ENCODE data around the gene TCF7L1.
"Not testable (repeated sequence)": the region's sequence is repeated elsewhere in the genome, so short reads cannot be mapped to it uniquely, and the experiment has no call there.

The TCF7L1 gene, protein sequence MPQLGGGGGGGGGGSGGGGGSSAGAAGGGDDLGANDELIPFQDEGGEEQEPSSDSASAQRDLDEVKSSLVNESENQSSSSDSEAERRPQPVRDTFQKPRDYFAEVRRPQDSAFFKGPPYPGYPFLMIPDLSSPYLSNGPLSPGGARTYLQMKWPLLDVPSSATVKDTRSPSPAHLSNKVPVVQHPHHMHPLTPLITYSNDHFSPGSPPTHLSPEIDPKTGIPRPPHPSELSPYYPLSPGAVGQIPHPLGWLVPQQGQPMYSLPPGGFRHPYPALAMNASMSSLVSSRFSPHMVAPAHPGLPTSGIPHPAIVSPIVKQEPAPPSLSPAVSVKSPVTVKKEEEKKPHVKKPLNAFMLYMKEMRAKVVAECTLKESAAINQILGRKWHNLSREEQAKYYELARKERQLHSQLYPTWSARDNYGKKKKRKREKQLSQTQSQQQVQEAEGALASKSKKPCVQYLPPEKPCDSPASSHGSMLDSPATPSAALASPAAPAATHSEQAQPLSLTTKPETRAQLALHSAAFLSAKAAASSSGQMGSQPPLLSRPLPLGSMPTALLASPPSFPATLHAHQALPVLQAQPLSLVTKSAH

DNA sequence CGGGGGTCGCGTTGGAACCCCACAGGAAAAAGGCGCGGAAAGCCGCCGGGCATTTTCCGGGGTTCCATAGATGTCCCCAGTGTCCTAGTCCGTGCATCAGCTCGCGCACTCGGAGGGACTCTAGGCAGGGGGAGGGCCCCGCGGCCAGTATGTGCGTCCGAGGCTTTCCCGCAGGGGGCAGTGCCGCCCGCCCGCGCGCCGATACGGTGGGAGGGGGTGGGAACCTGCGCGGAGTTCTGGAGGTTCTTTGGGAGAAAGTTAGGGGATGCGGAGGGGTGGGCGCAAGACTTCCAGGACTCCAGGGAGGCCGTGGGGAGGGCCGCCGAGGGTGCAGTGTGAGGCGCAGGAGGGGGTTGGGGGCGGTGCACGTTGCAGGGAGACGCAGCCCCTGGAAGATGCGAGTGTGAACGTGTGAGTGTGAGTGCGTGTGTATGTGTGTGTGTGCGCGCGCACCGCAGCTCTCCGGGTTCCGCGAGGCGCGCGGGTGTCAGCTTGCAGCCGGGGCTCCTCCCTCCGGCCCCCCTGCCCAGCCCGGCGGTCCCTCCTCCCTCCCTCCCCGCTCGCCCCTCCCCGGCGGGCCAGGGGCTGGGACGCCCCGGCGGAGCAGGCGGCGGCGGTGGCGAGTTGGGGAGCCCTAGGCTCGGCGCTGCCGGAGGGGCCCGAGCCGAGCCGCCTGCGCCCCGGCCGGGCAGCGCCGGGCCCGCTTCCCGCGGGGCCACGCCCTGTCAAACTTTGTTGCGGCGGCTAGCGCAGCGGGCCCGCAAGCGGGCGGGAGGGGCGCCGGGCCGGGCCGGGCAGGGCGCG, at the start of gene TCF7L1:
Gene TCF7L1, plus strand, starts transcription at position 559 of the 804 bp plus-strand sequence. CDS start 293 bp downstream, outside the sequence.
- peak in 1 of 2 donors; percentile 42 for DNase-seq (ENCODE audit: low read depth in 2 of 2)

DNA sequence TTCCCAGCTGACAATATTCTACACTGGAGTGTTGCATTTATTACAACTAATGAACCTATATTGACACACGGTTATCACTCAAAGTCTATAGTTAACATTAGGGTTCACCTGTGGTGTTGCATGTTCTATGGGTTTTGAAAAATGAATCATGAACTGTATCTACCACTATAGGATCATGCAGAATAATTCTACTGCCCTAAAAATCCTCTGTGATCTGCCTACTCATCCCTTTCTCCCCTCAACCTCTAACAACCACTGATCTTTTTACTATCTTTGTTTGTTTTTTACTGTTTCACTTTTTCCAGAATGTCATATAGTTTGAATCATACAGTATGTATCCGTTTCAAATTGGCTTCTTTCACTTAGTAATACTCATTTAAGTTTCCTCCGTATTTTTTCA, 47.6 kb upstream of the TCF7L1 start:
- no peak for DNase-seq (ENCODE audit: low read depth in 2 of 2)

DNA sequence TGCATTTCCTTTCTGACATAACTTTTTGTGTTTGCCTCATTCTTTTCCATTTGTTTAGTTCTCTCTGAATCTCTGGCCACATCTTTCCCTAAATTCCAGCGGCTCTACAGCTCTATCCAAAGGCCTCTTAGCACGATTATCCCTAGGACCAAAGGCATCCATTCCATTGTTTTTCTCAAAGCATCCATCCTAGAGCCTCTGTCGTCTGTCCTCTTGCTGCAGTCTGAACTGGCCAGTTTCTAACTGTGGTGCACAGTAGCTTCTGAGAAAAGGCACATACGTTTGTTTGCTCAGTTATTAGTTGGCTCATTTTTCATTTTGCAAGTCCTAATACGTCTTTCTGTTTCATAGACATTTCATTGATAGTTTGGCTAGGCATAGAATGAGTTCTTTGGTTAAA, 45.7 kb upstream of the TCF7L1 start:
- DNase-seq (ENCODE audit: low read depth in 2 of 2), result no peak

DNA sequence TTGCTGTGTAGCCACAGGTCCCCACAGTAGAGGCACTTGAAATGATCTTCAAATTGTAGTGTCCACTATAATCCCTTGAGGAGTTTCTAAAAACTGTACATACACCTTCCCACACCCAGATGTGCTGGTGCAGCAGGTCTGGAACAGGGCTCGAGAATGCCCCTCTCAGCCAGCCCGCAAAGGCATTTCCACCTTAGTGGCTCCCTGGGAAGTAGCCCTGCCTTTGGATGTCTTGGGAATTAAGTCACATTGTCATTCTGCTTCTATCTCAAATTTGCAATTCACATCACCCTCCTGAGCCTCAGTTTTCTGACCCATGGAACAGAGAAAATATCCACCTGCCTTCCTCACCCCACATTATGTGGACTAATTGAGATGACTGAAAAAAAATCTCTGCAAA, 44.3 kb upstream of the TCF7L1 start:
- DNase-seq (ENCODE audit: low read depth in 2 of 2), result no peak

DNA sequence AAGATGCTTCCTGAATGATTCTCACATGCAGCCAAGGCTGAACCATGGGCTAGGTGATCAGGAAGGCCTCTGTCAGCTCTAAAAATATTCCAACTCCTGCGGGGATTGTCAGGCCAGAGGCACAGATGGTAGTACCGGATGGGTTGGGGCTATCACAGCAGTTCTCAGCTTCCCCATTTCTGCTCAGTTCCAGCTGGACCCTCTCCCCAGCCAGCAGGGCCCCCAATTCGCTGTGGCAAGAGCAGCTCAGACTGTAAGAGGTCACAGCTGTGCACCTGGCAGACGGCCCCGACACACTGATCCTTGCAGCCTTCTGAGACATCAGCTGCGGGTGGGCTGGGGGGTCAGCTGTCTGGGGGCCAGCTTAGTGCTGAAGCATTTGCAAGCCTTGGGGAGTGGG, 43.6 kb upstream of the TCF7L1 start:
- no peak for DNase-seq (ENCODE audit: low read depth in 2 of 2)

DNA sequence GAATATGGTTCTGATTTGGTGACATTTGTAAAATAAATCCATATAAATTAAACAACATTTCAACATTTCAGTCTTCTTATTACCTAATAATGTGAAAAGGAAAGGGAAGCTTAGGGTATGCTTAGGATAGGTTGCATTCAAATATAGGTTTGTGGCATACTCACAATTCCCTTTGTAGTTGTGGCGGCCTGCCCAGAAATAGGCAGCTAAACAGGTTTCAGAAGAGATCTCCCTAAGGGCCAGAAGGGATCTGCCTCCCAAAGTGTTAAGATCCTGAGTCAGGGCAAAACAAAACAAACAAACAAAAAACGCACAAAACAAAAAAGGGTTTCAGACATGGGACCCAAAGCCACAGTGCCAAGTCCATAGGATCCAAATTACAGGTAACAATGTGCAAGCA, 41.4 kb upstream of the TCF7L1 start:
- DNase-seq (ENCODE audit: low read depth in 2 of 2), result no peak

DNA sequence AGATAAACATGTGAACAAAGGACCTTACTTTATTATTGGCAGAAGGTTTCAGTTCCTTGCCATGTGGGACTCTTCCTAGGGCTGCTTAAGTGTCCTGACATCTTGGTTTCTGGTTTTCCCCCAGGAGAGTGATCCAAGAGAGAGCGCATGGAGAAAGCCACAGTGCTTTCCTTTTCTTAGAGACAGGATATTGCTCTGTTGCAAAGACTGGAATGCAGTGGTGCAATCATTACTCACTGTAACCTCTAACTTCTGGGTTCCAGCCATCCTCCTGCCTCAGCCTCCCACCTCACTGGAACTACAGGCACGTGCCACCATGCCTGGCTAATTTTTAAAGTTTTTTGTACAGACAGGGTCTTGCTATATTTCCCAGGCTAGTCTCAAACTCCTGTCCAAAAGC, 38.1 kb upstream of the TCF7L1 start:
- DNase-seq (ENCODE audit: low read depth in 2 of 2), result no peak

DNA sequence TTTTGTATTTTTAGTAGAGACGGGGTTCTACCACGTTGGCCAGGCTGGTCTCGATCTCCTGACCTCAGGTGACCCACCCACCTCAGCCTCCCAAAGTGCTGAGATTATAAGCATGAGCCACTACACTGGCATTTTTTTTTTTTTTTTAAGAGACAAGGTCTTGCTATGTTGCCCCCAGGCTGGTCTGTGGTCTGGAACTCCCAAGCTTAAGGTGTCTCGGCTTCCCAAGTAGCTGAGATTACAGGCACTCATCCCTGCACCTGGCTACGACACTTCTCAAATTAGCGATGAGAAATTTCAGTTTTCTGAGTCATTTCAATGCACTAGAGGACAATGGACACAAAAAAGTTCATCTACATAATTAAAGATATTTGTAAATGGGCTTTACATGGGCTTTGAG, 36.6 kb upstream of the TCF7L1 start:
- no peak for DNase-seq (ENCODE audit: low read depth in 2 of 2)

DNA sequence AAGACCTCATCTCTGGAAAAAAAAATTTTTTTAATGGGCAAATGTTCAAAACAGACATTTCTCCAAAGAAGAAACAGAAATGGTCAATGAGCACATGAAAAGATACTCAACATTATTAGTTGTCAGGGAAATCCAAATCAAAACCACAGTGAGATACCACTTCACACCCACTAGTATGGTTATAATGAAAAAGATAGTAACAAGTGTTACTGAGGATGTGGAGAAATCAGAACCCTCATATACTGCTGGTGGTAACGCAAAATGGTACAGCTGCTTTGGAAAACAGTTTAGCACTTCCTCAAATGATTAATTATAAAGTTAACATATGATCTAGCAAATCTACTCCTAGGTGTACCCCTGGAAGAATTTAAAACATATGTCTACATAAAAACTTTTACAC, 29.0 kb upstream of the TCF7L1 start:
- DNase-seq (ENCODE audit: low read depth in 2 of 2), result no peak

DNA sequence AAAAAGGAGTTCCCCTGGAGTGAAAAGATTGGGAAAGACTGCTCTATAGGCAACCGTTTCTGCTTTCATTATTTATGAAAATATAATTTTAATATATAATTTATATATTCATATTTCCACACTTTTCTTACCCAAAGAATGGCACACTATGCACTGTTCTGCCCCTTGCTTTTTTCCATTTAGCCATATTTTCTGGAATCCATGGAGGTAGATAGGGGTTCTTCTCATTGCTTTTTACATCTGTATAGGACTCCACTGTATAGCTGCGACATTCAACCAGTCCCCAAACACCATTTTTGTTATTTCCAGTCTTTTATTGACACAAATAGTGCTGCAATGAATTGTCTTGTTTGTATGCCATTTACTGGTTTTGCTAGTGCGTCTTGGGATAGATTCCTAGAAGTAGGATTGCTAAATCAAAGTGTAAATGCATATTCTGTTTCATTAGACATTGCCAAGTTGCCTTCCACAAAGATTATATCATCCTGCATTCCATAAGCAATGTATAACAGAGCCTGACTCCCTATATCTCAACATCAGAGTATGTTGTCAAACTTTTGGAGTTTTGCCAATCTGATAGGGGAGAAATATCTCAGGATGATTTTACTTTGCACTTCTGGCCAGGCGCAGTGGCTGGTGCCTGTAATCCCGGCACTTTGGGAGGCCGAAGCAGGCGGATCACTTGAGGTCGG, 26.6 kb upstream of the TCF7L1 start:
- DNase-seq (ENCODE audit: low read depth in 2 of 2), result no peak

DNA sequence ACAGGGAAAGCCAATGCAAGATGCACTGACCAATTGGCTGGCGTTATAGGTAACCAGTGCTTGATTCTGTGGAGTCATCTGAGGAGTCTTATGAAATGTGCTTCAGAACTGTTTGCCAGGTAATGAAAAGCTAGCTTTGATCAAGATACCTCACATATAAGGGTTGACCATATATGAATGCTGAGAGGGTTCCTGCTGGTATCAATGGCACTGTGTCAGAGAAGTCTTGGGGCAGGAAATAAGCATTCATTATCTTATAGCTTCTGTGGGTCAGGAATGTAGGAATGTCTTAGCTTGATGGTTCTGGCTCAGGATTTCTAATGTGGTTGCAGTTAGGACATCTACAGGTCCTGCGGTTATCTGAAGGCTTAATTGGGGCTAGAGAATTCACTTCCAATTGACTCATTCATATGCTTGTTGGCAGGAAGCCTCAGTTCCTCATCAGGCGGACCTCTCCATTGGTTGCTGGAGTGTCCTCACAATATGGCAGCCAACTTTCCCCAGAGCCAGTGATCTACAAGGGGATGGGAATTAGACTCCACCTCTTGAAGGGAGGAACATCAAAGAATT, 22.1 kb upstream of the TCF7L1 start:
- DNase-seq (ENCODE audit: low read depth in 2 of 2), result no peak

DNA sequence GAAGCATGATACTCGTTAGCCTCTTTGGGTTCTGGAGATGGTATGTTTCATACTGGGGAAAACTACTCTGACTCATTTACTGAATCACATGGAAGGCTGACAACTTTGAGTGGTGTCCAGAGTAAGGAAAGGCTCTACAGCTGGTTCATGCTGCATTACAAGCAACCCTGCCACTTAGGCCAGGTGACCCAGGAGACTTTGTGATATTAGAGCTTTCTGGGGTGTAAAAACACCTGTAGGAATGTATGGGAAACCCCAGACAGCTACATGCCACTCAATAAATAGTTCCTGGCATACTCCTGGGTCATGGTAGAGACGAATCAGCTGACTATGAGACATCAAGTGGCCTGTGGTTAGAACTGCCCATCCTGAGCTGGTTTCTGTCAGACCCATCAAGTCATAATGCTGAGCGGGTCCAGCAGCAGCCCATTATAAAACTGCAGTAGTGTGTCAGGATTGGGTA, 21.3 kb upstream of the TCF7L1 start:
- no peak for DNase-seq (ENCODE audit: low read depth in 2 of 2)

DNA sequence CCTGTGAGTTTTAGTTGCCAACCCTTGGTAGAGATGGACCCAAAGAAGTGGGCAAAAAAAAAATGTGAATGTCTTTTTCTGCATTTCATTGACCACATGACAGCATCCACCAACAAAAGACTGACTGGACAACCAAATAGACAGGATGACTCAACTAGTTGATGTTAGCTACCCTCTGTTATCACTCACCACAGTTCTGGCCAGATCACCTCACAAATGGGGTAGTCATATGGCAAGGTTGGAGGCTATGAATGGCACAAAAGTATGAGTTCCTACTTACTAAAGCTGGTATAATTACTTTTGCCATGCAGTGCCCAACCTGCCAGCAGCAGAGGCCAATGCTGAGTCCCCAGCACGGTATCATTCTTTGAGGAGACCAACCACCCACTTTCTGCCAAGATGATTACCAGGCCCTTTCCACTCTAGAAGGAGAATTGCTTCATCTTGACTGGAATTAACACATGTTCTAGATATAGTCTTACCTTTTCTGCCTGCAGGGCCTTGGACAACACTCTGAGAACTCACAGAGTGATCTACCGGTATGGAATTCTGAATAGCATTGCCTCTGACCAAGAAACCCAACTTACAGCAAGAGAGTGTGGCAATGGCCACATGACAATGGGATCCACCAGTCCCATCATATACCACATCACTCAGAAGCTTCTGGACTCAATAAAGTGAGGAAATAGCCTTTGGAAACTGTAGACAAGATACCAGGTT, 20.1 kb upstream of the TCF7L1 start:
- DNase-seq (ENCODE audit: low read depth in 2 of 2), result no peak

DNA sequence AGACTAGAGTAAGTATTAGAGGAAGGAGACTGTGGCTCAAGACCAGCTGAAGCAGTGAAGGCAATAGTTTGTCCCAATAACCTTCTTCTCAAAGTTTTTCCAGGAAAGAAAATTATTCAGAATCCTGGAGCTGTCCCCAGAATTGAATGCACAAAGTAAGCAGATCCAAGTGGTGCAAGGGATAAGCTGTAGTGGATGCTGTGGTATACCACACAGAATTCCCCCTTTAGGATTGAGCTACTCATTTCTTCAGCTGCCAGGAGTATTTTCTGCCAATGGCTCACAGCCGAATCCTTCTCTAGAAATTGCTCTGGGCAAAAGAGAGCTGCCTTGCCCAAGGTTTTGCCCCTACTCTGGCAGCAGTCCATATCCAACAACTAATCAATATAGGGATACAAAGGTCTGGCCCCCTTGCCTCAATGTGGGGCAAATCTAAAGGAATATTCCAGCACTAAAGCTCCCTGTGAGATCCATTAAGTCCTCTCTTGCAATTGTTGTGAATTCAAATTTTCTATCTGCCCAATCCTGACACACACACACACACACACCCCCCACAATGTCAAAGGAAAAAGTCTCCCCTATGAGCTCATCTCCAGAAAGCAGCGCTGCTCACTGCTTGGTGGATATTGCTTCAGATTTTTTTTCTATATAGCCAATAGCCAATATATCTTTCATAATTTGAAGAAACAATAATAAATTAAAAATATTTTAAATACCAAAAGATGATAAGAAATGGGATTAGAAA, 18.4 kb upstream of the TCF7L1 start:
- DNase-seq (ENCODE audit: low read depth in 2 of 2), result no peak

DNA sequence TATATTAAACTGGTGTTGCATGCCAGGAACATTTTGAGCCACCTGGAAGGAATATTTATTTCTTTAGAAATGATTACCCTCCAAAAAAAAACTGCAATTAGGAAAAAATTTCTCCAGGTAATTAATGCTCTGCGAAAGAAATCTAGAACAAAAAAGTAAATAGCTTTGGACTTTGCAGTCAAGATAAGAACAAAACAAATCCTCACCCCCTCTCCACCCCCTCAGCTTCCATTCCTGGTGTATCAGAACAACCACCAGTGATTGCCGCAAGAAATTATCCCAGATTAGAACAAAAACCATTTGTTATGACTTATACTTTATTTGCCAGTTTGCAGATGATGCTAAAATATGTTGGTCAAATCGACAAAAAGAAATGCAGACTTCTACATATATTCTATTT, 17.0 kb upstream of the TCF7L1 start:
- no peak for DNase-seq (ENCODE audit: low read depth in 2 of 2)

DNA sequence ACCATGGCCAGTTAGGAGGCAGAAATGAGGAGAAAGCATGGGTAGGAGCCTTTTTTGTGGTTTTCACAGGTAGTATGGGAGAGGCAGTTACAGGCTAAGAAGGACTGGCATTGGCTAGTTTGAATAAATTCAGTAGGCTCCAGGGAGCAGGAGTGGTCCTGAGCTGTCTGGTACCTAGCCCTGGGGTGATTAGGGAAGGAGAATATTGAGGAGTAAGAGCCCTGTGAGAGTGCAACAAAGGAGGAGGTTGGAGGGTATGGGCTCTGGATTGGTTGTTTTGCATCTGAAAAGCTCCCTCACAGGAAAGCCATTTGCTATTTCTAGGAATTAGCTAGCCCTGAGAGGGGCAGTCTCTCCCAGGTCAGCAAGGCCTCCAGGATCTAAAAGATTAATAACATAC, 13.3 kb upstream of the TCF7L1 start:
- no peak for DNase-seq (ENCODE audit: low read depth in 2 of 2)

DNA sequence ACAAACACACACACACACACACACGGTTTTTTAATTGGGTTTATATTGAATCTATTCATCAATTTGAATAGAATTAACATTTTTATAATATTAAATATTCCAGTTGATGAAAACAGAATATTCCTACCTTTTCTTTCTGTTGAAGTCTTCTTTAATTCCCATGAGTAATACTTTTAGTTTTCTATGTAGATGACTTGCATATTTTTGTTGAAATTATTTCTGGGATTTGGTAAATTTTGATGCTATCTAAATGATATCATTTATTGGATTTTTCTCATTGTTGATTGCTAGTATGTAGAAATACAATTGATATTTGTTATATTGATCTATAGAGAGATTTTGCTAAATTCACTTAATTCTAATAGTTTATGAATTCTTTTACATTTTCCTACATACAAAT, 12.8 kb upstream of the TCF7L1 start:
- no peak for DNase-seq (ENCODE audit: low read depth in 2 of 2)

DNA sequence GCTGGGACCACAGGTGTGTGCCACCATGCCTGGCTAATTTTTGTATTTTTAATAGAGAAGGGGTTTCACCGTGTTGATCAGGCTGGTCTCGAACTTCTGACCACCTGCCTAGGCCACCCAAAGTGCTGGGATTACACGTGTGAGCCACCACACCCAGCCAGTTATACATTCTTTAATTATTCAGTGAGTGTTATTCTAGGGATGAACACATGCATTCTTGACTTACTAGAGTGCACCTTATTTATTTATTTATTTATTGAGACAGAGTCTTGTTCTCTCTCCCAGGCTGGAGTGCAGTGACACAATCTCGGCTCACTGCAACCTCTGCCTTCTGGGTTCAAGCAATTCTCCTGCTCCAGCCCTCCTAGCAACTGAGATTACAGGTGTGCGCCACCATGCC, 6.7 kb upstream of the TCF7L1 start:
- DNase-seq (ENCODE audit: low read depth in 2 of 2), result not testable (repeated sequence)

DNA sequence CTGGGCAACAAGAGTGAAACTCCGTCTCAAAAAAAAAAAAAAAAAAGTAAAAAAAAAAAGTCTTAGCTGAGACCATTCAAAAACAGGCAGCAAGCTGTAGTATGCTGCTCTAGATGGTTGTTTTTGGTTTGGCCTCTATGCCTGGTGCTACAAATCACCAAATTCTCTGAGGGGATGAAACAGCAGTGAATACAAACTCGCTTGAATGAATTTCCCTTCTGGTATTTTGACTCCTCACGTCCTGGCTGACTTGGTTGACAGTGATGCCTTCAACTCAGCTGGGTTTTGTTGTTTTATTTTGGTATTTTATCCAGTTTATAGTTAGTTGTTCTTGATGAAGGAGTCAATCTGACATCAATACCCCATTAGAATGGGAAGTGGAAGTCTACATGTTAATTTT, 3.3 kb upstream of the TCF7L1 start:
- no peak for DNase-seq (ENCODE audit: low read depth in 2 of 2)

DNA sequence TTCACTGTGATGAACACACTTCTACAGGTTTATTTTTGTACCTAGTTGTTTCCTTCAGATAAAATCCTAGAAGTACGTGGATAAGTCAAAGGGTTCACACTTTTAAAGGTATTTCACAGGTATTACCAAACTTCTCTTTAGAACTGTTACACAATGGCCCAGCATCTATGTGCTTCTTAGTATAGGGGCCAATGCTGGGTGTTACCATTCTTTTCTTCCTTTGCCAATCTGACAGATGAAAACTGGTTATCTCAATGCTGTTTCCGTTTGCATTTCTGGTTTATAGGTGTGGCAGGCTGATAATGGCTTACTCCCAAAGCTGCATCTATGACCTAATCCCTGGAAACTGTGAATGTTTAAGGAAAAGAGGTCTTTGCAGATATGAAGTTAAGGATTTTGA, 2.8 kb upstream of the TCF7L1 start:
- DNase-seq (ENCODE audit: low read depth in 2 of 2), result no peak
